Central memory CD8-positive, alpha-beta T cell (primary cell): ENCODE results near the gene AFF2.

ENCODE experiments used
- ATAC-seq: fragments of 150-1000 bp; cut with Tn5 transposase; replicated peaks from 2 replicates; pipeline ENCODE4 v1.10.0; 2022; ENCODE audit warnings: mild to moderate bottlenecking, moderate FRiP score, moderate number of reproducible peaks; ENCODE audit not compliant: poor library complexity, severe bottlenecking; ENCODE audit errors: extremely low read depth
- DNase-seq, 2 donors: peaks; one replicate each; pipeline ENCODE4 v3.0.0; 2021; ENCODE audit warnings: low spot score in 2 of 2
- H3K27ac Mint-ChIP-seq: one replicate; pipeline ENCODE4 v1.8.0; 2022; ENCODE audit warnings: low read depth, mild to moderate bottlenecking, moderate library complexity, mixed read lengths
- H3K27me3 Mint-ChIP-seq: one replicate; pipeline ENCODE4 v1.8.0; 2022; ENCODE audit warnings: mixed read lengths
- H3K36me3 Mint-ChIP-seq: one replicate; pipeline ENCODE4 v1.8.0; 2022; ENCODE audit warnings: mild to moderate bottlenecking, moderate library complexity, mixed read lengths; ENCODE audit not compliant: insufficient read depth
- H3K4me1 Mint-ChIP-seq: one replicate; pipeline ENCODE4 v1.8.0; 2022; ENCODE audit warnings: mixed read lengths
- H3K4me3 Mint-ChIP-seq: one replicate; pipeline ENCODE4 v1.8.0; 2022; ENCODE audit warnings: mild to moderate bottlenecking, moderate library complexity, mixed read lengths
- H3K9me3 Mint-ChIP-seq: one replicate; pipeline ENCODE4 v1.8.0; 2022; ENCODE audit warnings: mixed read lengths

Gene AFF2

DNA sequence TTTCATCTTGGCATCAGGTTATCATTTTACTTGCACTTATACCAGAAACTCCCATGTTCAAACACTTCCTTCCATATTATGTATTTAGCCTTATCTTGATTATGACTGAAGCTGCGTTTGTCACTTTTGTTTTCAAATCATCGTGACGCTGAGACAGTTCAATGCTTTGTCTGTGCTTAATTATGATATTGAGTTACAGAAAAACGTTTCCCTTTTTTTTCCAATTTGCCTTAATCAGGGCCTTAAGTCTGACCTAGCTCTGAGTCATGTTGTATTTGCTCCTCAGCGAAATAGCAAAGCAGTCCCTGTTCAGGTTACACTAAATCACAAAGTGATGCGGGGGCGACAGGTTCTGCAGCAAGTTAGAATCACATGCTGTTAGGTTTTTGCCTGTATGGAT, 254.7 kb downstream of the AFF2 start:
- no peaks in the 10 kb centered on the region for H3K36me3 Mint-ChIP-seq
- H3K9me3 Mint-ChIP-seq: no peaks in the 10 kb centered on the region
- H3K27ac Mint-ChIP-seq: no peak overlapping the region
- no peaks in the 10 kb centered on the region for H3K27me3 Mint-ChIP-seq
- H3K4me3 Mint-ChIP-seq: no peak overlapping the region
- no peak for ATAC-seq
- DNase-seq: no peak
- H3K4me1 Mint-ChIP-seq: no peaks in the 10 kb centered on the region

DNA sequence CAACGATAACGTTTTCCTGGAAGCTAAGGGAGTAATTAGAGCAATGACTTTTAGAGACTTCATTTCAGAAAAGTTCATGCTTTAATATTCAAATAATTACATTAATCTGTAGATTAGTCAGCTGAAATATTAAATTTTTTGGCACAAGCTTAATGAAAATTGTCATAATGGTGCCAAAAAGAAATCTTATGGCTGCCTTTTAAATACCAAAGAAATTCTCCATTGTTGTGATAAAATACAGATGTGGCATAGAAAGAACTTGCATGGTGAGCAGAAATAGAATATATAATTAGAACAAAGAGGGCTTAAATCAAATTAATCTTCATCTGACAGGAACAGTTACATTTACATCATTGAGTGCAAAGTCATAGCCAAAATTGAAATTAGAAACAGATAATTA, 263.5 kb downstream of the AFF2 start:
- Mint-ChIP-seq H3K27me3 (no peaks in the 10 kb centered on the region), H3K4me3 (no peak overlapping the region), H3K36me3 (no peaks in the 10 kb centered on the region), H3K4me1 (no peaks in the 10 kb centered on the region), H3K9me3 (no peaks in the 10 kb centered on the region), H3K27ac (no peak overlapping the region)
- DNase-seq (no peak), ATAC-seq (no peak)

DNA sequence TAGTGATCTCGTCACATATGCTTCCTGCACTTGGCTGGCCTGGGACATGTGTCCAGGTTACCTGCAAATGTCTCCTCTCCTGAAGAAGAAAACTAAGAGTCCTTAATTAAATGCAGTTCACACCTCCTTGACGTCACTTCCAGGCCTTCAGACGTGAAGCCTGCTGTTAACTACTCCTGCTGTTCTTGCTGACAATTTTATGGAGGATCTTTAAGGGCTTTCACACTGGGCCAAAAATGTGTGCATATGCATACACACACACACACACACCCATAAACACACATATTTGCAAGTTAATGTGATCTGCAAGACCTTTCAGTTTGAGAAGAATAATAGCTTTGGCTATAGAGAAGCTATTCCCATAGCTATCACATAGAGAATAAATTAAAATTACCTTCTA, 267.9 kb downstream of the AFF2 start:
- no peaks in the 10 kb centered on the region for H3K4me1 Mint-ChIP-seq
- ATAC-seq: no peak
- H3K36me3 Mint-ChIP-seq: no peaks in the 10 kb centered on the region
- no peaks in the 10 kb centered on the region for H3K9me3 Mint-ChIP-seq
- no peak overlapping the region for H3K27ac Mint-ChIP-seq
- no peaks in the 10 kb centered on the region for H3K27me3 Mint-ChIP-seq
- no peak overlapping the region for H3K4me3 Mint-ChIP-seq
- DNase-seq: no peak

GRCh38 chrX:148771440-148771839, 271.0 kb downstream of the AFF2 start:
- Mint-ChIP-seq H3K9me3 (peaks cover 6% of the 10 kb centered on the region), H3K27ac (no peak overlapping the region), H3K4me3 (no peak overlapping the region), H3K36me3 (no peaks in the 10 kb centered on the region), H3K27me3 (no peaks in the 10 kb centered on the region), H3K4me1 (no peaks in the 10 kb centered on the region)
- ATAC-seq (no peak), DNase-seq (no peak)

- H3K36me3 Mint-ChIP-seq: no peaks in the 10 kb centered on the region
Measured at GRCh38 chrX:148774276-148774675, 273.9 kb downstream of the AFF2 start.

DNA sequence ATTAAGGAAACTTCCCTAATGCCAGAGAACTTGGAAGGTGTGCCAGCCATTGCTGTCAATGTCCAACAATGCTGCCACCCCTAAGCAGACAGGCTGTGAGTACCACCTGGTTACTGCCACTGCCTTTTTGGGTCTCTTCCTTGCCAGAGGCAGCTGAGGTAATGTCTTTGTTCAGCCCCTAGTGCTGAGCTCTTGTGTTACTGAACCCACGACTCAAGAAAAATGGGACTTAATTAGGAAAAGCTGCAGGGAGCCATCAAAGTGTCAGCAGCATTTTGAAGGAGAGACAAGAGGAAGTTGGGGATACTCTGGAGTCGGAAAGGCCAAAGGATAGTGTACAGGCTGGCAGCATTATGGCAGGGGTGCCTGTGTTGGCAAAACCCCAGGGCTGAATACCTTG, 283.7 kb downstream of the AFF2 start:
- Mint-ChIP-seq H3K9me3 (no peaks in the 10 kb centered on the region), H3K27ac (no peak overlapping the region), H3K4me1 (no peaks in the 10 kb centered on the region), H3K36me3 (no peaks in the 10 kb centered on the region), H3K4me3 (no peak overlapping the region), H3K27me3 (no peaks in the 10 kb centered on the region)
- ATAC-seq: no peak
- no peak for DNase-seq

More at GRCh38 chrX:148774276-148774675, 273.9 kb downstream of the AFF2 start:
- DNase-seq: no peak
- no peaks in the 10 kb centered on the region for H3K4me1 Mint-ChIP-seq
- H3K4me3 Mint-ChIP-seq: no peak overlapping the region
- ATAC-seq: no peak
- no peak overlapping the region for H3K27ac Mint-ChIP-seq
- H3K9me3 Mint-ChIP-seq: peaks cover 12% of the 10 kb centered on the region
- no peaks in the 10 kb centered on the region for H3K27me3 Mint-ChIP-seq

DNA sequence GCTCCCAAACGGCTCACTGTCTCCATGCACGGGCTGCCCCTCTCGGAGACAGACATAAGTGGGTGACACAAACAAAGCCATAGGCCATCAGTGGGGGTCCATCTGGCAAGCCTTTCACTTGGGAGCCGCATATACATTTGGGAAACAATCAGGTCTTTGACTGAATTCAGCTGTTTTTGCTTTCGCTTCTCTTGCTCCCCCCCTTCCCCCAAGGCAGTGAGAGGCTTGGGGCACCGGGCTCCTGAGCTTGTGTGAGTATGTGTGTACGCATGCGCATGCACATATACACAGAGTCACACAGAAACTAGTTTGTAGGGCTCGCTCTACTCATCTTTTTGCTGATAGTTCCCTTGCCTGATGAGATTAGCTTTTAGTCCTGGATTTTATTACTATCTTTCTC, 284.4 kb downstream of the AFF2 start:
- no peaks in the 10 kb centered on the region for H3K27me3 Mint-ChIP-seq
- ATAC-seq (no peak), DNase-seq (no peak)
- no peaks in the 10 kb centered on the region for H3K9me3 Mint-ChIP-seq
- H3K36me3 Mint-ChIP-seq: no peaks in the 10 kb centered on the region
- no peak overlapping the region for H3K4me3 Mint-ChIP-seq
- no peak overlapping the region for H3K27ac Mint-ChIP-seq
- no peaks in the 10 kb centered on the region for H3K4me1 Mint-ChIP-seq

DNA sequence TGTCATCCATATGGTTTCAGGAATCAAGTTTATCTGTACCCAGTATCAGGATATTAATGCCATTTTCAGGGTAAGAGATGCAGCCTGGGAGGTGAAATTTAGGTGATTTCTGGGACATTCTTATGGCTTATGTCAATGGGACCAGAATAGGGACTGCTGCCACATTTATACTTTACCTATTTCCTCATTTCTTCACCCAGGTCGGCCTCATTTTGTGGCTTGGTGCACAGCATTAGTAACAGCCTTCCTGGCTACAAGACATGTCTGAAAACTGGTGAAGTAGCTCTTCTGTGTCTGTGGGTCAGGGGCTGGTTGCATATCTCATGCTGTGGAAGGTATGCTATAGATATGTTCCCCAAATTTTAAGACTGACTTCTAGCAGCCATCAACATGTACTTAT, 284.8 kb downstream of the AFF2 start:
- Mint-ChIP-seq H3K27me3 (no peaks in the 10 kb centered on the region), H3K4me1 (no peaks in the 10 kb centered on the region), H3K36me3 (no peaks in the 10 kb centered on the region), H3K4me3 (no peak overlapping the region), H3K27ac (no peak overlapping the region), H3K9me3 (no peaks in the 10 kb centered on the region)
- no peak for DNase-seq
- no peak for ATAC-seq

- Mint-ChIP-seq H3K4me3 (no peak overlapping the region), H3K27me3 (no peaks in the 10 kb centered on the region), H3K9me3 (no peaks in the 10 kb centered on the region), H3K36me3 (no peaks in the 10 kb centered on the region), H3K4me1 (no peaks in the 10 kb centered on the region), H3K27ac (no peak overlapping the region)
- no peak for DNase-seq
- no peak for ATAC-seq
Measured at GRCh38 chrX:148788449-148788848, 288.0 kb downstream of the AFF2 start.

DNA sequence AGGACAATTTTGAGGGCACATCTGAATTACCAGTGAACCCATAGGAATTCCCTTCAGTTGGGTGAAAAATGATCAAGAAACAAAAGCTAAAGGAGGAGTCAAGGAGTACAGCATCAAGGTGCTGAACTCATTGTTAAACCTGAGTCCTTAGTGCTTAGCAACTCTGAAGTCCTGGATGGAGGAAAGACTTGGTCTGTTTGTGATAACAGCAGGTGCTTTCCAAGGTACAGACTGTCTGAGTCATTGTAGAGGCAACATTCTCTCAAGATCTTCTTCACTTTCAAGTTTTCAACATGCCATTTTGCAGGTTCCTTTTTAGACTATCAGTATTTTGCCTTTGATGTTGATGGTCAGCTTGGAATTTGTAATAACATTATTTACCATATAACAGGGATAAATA, 293.9 kb downstream of the AFF2 start:
- DNase-seq (no peak), ATAC-seq (no peak)
- no peak overlapping the region for H3K4me3 Mint-ChIP-seq
- H3K27me3 Mint-ChIP-seq: no peaks in the 10 kb centered on the region
- no peaks in the 10 kb centered on the region for H3K9me3 Mint-ChIP-seq
- H3K27ac Mint-ChIP-seq: no peak overlapping the region
- H3K4me1 Mint-ChIP-seq: no peaks in the 10 kb centered on the region
- no peaks in the 10 kb centered on the region for H3K36me3 Mint-ChIP-seq

DNA sequence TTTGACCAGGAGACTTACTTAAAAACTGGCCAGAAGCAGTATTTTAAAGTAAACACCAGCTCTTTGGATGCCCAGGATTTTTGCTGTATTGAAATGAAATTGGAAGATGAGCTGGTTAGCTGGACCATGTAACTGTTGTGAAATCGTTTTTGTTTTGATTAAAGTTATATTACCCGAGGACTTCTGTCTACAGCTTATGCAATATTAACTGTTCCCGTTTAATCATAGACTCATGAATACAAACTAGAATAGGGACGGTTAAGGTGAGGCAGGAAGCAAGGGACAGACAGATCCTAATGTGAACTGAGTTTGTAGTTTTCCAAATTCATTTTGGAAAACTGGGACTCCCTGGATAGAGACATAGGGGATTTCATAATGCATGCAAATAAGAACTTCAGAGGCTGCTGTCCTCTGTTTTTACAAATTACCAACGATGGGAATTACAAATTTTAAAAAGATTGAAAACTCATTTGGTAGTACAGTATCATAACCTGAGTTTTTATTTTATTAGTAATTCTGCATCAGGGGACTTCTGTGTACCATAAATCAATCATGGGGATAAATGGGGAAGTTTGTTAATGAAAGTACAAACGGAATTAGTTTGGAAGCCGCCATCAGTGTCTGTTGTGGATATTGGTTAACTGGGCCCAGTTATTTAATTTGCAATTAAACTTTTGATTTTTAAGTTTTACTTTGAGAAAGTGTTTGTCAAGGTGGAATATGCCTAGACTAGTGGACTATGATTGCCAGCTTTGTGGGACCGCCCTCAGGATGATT, 304.4 kb downstream of the AFF2 start:
- H3K4me1 Mint-ChIP-seq: no peaks in the 10 kb centered on the region
- H3K27me3 Mint-ChIP-seq: no peaks in the 10 kb centered on the region
- no peak overlapping the region for H3K4me3 Mint-ChIP-seq
- ATAC-seq (no peak), DNase-seq (no peak)
- no peak overlapping the region for H3K27ac Mint-ChIP-seq
- no peaks in the 10 kb centered on the region for H3K36me3 Mint-ChIP-seq
- H3K9me3 Mint-ChIP-seq: no peaks in the 10 kb centered on the region

- Mint-ChIP-seq H3K4me3 (no peak overlapping the region), H3K9me3 (no peaks in the 10 kb centered on the region), H3K36me3 (no peaks in the 10 kb centered on the region), H3K27ac (no peak overlapping the region), H3K4me1 (no peaks in the 10 kb centered on the region), H3K27me3 (no peaks in the 10 kb centered on the region)
- DNase-seq: no peak
- ATAC-seq: no peak
Measured at GRCh38 chrX:148806145-148806870, 305.9 kb downstream of the AFF2 start.

DNA sequence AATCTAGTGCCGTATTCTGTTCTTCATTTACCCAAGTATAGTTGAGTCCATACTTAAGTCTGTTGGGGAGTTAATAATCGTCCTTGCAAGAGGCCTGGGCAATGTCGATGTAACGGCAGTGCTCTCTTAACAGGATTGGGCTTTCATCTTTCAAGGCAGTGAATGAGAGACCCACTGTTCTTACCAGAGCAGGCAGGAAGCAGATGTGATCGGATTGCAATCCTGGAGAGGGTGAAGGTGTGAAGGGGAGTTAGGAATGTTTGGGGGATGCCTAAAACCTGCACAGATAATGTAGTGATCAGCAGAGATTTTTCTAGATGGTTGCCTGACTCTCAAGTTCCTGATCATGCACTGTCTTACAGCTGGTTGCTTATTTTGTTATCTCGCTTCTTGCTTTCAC, 308.4 kb downstream of the AFF2 start:
- DNase-seq (no peak), ATAC-seq (no peak)
- H3K4me1 Mint-ChIP-seq: no peaks in the 10 kb centered on the region
- H3K9me3 Mint-ChIP-seq: no peaks in the 10 kb centered on the region
- H3K36me3 Mint-ChIP-seq: no peaks in the 10 kb centered on the region
- H3K4me3 Mint-ChIP-seq: no peak overlapping the region
- no peak overlapping the region for H3K27ac Mint-ChIP-seq
- no peaks in the 10 kb centered on the region for H3K27me3 Mint-ChIP-seq
